ENCODE measurements around the gene KTN1.

The KTN1 gene

DNA sequence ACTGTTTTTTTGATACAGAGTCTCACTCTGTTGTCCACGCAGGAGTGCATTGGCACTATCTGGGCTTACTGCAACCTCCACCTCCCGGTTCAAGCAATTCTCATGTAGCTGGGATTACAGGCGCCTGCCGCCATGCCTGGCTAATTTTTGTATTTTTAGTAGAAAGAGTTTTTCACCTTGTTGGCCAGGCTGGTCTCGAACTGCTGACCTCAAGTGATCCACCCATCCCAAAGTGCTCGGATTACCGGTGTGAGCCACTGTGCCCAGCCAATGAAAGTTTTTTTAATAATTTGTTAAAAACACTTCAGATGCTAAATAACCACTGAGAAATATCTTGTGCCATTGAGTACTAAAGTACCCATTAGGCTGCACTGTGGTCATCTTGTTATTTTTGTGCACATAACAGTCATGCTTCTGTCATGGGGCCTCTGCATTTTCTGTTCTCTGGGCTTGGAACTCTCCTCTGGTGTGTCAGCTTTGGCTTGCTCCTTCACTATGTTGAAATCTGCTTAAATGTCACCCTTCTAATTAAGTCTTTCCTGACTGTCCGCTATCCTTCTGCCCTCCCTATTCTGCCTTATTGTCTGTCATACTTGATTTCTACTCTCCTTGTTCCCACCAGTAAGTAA, 105.1 kb downstream of the KTN1 start:
- DNase-seq = no peak

DNA sequence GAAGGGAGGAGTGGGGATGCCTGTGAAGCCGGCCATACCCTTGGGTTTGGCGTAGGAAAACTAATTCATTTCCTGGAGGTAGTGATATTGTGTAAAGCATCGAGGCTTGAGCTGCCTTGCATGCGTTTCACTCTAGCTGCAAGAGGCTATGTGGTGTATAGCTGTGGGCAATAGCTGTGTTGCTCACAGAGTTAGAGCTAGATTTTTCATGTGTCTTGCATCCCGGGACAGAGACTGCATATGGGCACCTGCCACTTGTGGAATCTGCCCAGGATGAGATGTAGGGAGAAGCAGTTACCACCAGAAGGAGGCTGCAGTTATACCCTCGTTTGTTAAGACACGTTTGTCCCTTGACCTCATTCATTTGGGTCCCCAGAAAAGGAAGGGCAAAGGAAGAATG, 106.7 kb downstream of the KTN1 start:
- DNase-seq = no peak

- DNase-seq = no peak
Observed at GRCh38 chr14:55688566-55688965, 108.6 kb downstream of the KTN1 start.

DNA sequence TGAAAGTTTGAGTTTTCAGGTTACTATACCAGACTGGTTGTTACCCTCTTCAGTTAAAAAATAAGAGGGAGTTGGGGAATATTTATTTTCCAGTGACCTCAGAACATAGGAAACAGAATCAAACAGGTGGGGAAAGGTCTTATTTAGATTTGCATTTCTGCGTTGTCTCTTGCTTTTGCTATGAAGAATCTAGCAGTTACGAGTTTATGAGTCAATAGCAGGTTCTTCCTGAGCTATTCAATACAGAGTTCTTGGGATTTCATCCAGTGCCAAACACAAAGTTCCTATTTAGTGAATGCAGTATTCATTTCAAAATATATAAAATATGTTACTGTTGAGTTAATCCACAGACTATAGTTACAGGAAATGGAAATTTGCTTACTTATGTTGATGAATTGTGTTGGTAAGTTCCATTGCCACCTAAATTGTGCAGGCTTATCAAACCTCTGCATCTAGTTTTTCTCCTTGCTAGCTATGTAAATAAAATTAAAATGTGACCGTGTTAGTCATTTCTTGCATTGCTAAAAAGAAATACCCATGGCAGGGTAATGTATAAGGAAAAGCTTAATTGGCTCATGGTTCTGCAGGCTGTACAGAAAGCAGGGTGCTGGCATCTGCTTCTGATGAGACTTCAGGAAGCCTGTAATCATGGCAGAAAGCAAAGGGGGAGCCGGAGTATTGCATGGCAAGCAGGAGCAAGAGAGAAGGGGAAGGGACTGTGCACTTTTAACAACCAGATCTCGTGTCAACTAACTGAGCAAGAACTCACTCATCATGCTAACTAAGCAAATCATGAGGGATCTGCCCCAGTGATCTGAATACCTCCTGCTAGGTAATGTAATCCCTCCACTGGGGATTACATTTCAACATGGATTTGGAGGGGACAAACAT, 110.2 kb downstream of the KTN1 start:
- no peak for DNase-seq

- no peak for DNase-seq
Observed at GRCh38 chr14:55691659-55692058, 111.7 kb downstream of the KTN1 start.

GRCh38 chr14:55693904-55694303, 113.9 kb downstream of the KTN1 start:
- DNase-seq = no peak

DNA sequence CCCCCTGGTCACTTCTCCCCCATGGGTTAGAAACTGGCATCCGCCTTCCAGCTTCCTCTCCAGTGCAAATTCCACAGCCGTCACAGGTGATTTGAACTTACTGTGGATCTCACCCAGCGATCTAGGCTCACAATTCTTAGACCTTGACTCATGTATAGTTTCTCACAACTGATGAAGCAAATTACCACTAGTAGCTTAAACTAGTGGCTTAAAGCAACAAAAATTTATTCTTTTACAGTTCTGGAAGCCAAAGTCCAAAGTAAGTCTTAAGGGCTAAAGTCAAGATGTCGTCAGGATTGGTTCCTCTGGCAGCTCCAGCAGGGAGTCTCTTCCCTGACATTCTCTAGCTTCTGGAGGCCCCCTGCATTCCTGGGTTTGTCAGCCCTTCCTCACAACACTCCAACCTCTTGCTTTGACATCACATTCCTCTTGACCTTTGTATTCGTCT, 117.4 kb downstream of the KTN1 start:
- DNase-seq = no peak

DNA sequence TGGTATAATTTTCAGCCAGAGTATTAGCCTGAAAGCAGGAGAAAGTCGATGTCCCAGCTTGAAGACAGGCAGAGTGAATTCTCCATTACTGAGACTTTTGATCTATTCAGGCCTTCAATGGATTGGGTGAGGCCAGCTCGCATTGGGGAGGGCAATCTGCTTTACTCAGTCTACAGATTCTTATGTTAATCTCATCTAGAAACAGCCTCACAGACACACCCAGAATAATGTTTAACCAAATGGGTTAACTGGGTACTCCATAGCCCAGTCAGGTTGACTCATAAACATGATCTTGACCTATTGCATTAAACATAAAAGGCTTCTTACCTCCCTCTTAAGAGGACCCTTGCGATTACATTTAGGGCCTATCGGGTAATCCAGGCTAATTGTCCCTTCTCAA, 118.0 kb downstream of the KTN1 start:
- no peak for DNase-seq

DNA sequence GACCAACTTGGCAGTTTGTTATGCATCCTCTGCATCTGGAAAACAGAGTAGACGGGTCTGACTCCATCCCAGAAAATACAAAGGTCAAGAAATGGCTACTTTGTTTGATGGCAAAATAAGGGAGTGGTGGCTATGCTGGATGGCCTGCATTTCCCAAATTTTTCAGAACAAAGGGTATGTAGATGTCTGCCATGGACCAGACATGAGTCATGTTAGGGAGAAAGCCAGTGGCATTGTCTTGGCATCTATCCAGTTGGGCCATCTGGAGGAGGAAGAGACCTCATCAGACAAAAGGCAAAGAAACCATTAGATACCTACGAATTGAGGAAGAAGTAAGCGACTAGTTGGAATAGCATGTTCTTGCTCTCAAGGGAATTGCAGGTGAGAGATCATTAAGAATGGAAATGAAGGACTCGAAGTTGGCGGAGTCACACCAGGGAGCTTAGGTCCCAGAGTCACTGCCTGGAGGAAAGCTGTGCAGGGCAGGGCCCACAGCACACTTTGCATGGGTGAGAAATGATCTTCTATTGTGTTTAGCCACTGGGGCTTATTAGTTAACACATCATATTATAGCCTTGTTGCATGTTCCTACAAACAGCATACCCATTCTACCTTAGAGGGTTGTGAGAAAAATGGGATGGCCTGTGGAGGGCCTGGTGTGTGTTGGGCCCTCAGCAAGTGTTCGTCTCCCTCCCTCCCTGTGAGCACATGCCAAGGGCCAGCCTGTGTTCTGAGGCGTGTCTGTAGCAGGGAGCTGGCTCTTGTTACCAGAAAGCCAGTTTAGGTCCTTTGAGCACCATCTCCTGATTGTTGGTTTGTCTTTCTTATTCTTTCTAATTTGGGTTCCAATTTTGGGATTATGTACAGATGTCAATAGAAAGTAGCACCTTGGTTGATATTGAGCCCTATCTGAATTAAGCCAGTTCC, 119.4 kb downstream of the KTN1 start:
- DNase-seq = no peak

DNA sequence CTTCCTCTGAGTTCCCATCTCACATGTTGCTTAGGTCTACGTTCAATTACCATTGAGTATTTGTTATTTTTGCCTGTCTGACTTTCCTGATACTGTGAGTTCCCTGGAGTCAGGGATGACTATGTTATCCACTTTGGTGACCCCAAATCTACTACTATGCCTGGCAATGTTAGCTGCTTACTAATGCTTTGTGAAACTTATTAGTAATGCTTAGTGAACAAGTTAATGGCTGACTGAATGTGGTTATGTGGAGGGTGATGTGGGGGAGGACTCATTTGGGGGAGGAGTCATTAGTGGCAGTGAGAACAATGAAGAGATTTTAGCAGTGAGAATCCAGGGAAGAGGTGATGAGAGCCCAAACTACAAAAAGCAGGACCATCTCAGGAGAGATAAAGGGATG, 121.6 kb downstream of the KTN1 start:
- no peak for DNase-seq

DNA sequence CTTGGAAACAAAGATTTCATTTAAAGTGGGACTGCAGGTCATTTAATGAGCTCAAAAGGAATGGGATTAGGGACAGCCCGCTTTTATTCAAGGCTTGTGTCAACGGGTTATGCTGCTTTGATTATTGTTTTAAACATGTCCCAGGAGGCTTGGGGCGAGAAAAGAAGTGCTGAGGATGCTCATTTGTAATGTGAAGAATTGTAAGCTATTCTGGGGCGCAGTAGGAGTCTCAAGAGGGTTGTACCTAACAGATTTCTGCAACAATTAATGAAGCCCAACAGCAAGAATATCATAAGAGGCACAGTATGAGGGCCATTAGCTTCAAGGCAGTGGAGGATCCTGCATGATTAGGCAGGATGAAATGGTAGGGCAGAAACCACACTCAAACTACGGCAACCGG, 122.5 kb downstream of the KTN1 start:
- DNase-seq = no peak

DNA sequence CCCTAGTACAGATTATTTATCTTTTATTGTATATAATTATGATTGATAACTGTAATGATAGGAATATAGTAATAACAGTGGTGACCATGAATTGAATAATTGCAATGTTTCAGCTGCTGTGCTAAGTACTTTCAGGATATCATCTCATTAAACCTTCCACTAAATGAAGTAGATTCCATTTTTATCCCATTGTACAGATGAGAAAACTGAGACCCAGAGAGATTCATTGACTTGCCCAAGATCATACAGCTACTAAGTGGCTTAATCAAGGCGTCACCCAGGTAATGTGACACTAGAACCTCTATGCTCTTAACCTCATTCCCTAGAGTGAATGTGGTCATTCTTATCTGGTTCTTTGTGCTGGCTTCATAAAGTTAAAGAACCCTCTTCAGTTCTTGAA, 124.6 kb downstream of the KTN1 start:
- DNase-seq = no peak

DNA sequence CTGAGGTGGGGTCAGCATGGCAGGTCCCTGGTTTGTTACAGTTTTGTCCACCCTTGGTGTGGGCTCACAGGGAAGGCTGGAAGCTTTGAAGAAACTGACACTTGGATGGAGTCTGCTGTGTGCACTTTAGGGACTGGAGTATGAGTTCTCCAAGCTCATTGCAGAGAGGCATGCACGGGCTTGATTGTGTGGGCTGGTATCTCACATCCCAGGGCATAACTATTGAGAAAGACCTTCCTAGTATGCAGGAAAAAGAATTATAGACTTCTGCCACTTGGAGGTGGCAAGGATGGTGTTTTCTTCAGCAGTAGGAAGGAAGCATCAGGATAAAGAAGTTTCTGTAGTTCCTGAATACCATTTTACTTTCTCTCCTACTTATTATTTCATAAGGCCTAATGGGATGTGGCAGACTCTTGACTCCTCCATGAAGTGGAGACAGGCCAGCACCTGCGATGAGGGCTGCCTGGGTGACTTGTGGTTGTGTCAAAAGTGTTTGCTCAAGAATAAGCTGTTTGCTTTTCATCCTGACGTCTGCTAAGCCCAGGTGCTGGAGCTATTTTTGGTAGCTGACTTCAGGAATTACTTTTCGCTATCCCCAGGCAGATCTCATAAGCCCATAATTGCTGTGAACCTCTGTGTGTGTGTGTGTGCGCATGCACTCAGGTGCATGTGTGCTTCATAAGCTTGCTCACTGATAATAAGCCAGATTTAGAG, 125.8 kb downstream of the KTN1 start:
- DNase-seq = no peak

GRCh38 chr14:55706365-55706684, 126.3 kb downstream of the KTN1 start:
- no peak for DNase-seq

GRCh38 chr14:55706893-55707292, 126.9 kb downstream of the KTN1 start:
- no peak for DNase-seq

GRCh38 chr14:55707365-55707804, 127.4 kb downstream of the KTN1 start:
- peak in 1 of 5 experiments; percentile 20 for DNase-seq

- DNase-seq = no peak
Observed at GRCh38 chr14:55710506-55711041, 130.6 kb downstream of the KTN1 start.

- no peak for DNase-seq
Observed at GRCh38 chr14:55711175-55711811, 131.3 kb downstream of the KTN1 start.

DNA sequence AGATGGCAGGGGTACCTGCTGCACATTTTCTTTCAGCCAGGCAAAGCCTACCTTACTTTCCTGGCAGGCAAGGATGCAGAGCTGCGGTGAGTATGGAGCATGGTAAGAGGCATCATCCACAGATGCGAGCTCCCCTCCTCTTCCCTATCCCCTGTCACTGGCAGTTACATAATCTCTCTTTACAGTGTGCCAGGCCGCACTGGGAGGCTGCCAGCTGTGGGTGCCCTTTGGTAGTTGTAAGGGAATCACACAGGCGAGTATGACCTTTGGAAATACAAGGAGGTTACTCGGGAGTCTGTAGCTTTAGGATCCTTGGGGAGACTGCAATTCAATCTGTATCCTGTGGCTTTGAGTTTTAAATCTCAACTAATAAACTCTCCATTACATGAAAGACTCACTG, 132.5 kb downstream of the KTN1 start:
- DNase-seq = no peak

DNA sequence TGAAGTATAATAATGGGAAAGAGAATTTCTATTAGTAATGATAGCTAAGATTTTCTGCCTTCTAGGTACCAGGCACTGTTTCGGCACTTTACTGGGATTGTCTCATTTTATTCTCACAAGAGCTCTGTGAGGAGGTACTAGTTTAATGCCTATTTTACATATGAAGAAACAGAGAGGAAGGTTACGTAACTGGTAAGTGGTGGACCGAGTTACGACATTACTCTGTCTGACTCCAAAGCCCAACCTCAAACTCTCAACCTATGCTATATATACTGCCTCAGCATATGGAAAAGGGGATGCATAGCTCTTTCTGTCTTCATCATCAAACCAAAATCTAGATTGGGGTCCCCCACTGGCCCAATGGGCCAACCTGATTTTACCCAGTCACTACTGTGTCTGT, 133.5 kb downstream of the KTN1 start:
- no peak for DNase-seq

DNA sequence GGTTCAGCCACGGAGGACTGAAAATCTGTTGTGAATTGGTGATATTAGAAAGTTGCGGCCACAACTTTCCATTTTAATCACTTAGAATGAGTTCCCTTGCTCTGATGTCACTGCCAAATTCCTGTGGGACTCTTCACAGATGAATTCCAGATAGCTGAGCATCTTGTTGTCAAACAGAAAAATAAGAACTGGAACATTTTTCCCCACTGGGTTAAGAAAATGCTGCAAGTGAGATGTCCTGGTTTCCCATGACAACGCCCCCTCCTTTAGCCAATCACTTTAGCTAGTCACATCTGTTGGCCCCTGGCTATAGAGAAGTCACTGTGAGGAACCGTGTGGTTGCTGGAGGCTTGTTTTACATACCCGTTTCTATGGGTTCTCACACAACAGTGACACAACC, 135.9 kb downstream of the KTN1 start:
- no peak for DNase-seq

DNA sequence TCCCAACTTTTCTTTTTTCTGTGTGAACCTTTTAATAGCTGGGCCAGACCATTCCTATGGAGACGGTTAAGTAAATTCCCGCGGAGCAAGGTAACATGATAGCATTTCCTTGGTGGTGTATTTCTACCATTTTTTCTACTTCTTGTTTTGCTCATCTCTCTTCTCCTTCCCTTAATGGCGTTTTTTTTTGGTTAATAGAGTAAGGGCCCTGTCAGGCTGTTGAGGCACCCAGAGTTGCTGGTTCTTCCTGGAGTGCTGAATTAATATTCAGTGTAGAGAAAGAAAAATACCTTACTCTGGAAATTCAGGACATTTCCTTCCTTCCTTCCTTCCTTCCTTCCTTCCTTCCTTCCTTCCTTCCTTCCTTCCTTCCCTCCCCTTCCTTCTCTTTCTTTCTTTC, 137.6 kb downstream of the KTN1 start:
- no peak for DNase-seq
